ENCODE data around the gene PER3. TPM values are rescaled to one million over a fixed set of nuclear protein-coding genes. Genes with fewer than 3 reads are reported as not detected.

PER3 gene
- total and polyA plus RNA-seq, 9 of the 15 experiments (the other 6 are each of a cell fraction or from before 2014, with no cell fraction given), result 11.9 to 22.5 (median 14.6) TPM

- TF ChIP-seq ATF3 (IDR thresholded peaks at IDR 0.05), result peak; percentile 78
- no peak for TF ChIP-seq ATF3 (CRISPR knock-in tag; conservative IDR thresholded peaks at IDR 0.05)
Observed at GRCh38 chr1:7827126-7827955, 43.2 kb downstream of the PER3 start (continued).

- H3K36me3 ChIP-seq (ENCODE audit: control insufficient read depth, insufficient read depth, low read length), result peaks cover 48% of the 10 kb centered on the region
- H3K9ac ChIP-seq (ENCODE audit: insufficient read depth in 1 of 2, low read depth in 2 of 2, low read length in 2 of 2), result no peak overlapping the region
- ATAC-seq (no peak), DNase-seq (ENCODE audit: extremely low read depth in 1 of 4, low spot score in 3 of 4) (peak in 1 of 4 experiments; percentile 24), FAIRE-seq (no peak)
- no peaks in the 10 kb centered on the region for H3K9me1 ChIP-seq (ENCODE audit: control insufficient read depth, insufficient read depth, low read length)
- peaks cover 70% of the 10 kb centered on the region for H3K79me2 ChIP-seq (ENCODE audit: control insufficient read depth, insufficient read depth, low read length)
- no peak overlapping the region for H3K4me2 ChIP-seq (ENCODE audit: insufficient read depth, low read length)
- no peak overlapping the region for H3K4me3 ChIP-seq
- CTCF ChIA-PET (ENCODE audit: low intra/inter-chr PET ratio), result no interaction called here
- peak overlapping the region; percentile 2; the same call in 1 of the 3 replicates for H3K27ac ChIP-seq (ENCODE audit: extremely low read depth, low read depth, low read length)
- WGBS (ENCODE audit: insufficient coverage, low coverage, missing lambda C conversion rate), result 33% methylated on average over 3 of the region's 3 CpGs
- no peak overlapping the region for H2AFZ ChIP-seq (ENCODE audit: low read depth, low read length)
- no peaks in the 10 kb centered on the region for H4K20me1 ChIP-seq (replicated peaks; ENCODE audit: control insufficient read depth, insufficient read depth, low read length)
- H3K27me3 ChIP-seq (ENCODE audit: control insufficient read depth in 2 of 2, insufficient read depth in 2 of 2, low read length in 2 of 2), result no peaks in the 10 kb centered on the region
- in situ Hi-C loops (cut with MboI), result no loop called here
- no peaks in the 10 kb centered on the region for H3K9me3 ChIP-seq (replicated peaks; ENCODE audit: control insufficient read depth, insufficient read depth, low read depth, low read length)
- intact Hi-C loops (cut with micrococcal nuclease), result no loop called here
- BruUV-seq (replicated peaks), result no TSS peak
- peaks cover 0 to 4% of the 10 kb centered on the region in 2 experiments; a peak in 3 of 5 replicates for H3K4me1 ChIP-seq (replicated peaks in 1 of 2; ENCODE audit: control insufficient read depth in 2 of 2, insufficient read depth in 2 of 2, low read length in 2 of 2)
- POLR2A ChIA-PET, result no interaction called here
- peak; percentile 59 for TF ChIP-seq DPF2 (IDR thresholded peaks at IDR 0.05)
- no peak for TF ChIP-seq ZNF79 (CRISPR knock-in tag; IDR thresholded peaks at IDR 0.05; ENCODE audit: low read depth)
- TF ChIP-seq MCM7 (IDR thresholded peaks at IDR 0.05), result peak in 1 of 2 experiments; percentile 75; a peak in 1 of 4 replicates
- TF ChIP-seq GTF3C2 (IDR thresholded peaks at IDR 0.05; ENCODE audit: borderline replicate concordance, extremely low read depth, insufficient read length), result no peak
- peak; percentile 51; the same call in 1 of the 2 replicates for TF ChIP-seq SOX6 (IDR thresholded peaks at IDR 0.05)
- no peak for TF ChIP-seq DMBX1 (CRISPR knock-in tag; IDR thresholded peaks at IDR 0.05; ENCODE audit: borderline replicate concordance)
- peak; percentile 77 for TF ChIP-seq SMARCB1 (IDR thresholded peaks at IDR 0.05; ENCODE audit: insufficient read length, low read depth)
- TF ChIP-seq GATA2 (CRISPR knock-in tag; IDR thresholded peaks at IDR 0.05), result peak; percentile 41; the same call in 1 of the 2 replicates
- TF ChIP-seq MLLT1 (IDR thresholded peaks at IDR 0.05), result peak in 1 of 2 experiments; percentile 54; a peak in 1 of 4 replicates
- peak; percentile 78; the same call in 1 of the 2 replicates for TF ChIP-seq SMARCE1 (IDR thresholded peaks at IDR 0.05)
- TF ChIP-seq HOXB6 (CRISPR knock-in tag; IDR thresholded peaks at IDR 0.05; ENCODE audit: borderline replicate concordance), result no peak
- TF ChIP-seq HMG20B (CRISPR knock-in tag; IDR thresholded peaks at IDR 0.05), result no peak
- TF ChIP-seq ATF7 (IDR thresholded peaks at IDR 0.05), result 0 out of 2 replicates have a peak, but pooled peaks have one; percentile 9
Observed at GRCh38 chr1:7831458-7831857, 47.4 kb downstream of the PER3 start.

Data from K562 (cell line).